ENCODE data around the gene HMX1.

The HMX1 gene

DNA sequence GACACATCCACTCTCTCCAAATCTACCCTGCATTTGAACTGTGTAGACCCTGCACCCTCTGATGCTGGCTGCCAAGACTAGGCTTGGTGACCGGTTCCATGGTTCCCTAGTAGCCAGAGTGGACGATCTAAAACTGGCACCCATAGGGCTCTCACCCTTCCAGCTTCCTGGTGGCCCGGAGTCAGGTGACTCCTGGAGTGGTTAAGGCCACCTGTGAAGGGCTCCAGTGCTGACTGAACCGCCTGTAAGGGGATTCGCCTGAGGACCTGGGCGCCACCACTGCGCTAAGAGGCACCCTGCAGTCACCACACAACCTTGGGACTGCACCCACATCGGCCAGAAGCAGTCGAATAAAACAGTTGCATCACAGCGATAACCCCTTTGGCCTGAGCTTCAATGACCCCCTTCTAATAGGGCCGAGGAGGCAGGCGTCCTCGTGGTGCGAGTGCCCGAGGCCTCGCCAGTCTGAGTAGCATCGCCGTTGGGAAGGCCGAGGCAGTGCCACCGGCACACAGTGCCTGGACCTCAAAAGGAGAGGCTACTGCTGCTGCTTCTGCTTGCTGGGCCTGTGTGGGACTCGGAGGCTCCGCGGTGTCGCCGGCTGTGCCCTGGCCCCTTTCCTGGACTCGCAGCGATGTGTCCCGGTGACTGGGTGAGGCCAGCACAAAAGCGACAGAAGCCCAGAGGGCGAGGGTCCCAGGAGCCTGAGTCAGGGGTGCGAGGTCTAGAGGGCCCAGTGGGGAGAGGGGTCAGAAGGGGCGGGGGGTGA lies 6.5 kb downstream of the HMX1 start:
- no peak for FAIRE-seq
- TF ChIP-seq POLR2A (IDR thresholded peaks at IDR 0.05; ENCODE audit: low read depth, low read length) (no peak), POLR2AphosphoS5 (IDR thresholded peaks at IDR 0.05; ENCODE audit: low read depth, low read length) (no peak), TAF1 (IDR thresholded peaks at IDR 0.05; ENCODE audit: low read depth, low read length) (no peak), SPI1 (IDR thresholded peaks at IDR 0.05; ENCODE audit: low read depth, low read length) (no peak), POU2F2 (IDR thresholded peaks at IDR 0.05; ENCODE audit: low read depth, low read length) (no peak), PAX5 (IDR thresholded peaks at IDR 0.05; ENCODE audit: insufficient read depth, low read length, severe bottlenecking) (no peak)
- DNase-seq (ENCODE audit: insufficient read length, low spot score): no peak

DNA sequence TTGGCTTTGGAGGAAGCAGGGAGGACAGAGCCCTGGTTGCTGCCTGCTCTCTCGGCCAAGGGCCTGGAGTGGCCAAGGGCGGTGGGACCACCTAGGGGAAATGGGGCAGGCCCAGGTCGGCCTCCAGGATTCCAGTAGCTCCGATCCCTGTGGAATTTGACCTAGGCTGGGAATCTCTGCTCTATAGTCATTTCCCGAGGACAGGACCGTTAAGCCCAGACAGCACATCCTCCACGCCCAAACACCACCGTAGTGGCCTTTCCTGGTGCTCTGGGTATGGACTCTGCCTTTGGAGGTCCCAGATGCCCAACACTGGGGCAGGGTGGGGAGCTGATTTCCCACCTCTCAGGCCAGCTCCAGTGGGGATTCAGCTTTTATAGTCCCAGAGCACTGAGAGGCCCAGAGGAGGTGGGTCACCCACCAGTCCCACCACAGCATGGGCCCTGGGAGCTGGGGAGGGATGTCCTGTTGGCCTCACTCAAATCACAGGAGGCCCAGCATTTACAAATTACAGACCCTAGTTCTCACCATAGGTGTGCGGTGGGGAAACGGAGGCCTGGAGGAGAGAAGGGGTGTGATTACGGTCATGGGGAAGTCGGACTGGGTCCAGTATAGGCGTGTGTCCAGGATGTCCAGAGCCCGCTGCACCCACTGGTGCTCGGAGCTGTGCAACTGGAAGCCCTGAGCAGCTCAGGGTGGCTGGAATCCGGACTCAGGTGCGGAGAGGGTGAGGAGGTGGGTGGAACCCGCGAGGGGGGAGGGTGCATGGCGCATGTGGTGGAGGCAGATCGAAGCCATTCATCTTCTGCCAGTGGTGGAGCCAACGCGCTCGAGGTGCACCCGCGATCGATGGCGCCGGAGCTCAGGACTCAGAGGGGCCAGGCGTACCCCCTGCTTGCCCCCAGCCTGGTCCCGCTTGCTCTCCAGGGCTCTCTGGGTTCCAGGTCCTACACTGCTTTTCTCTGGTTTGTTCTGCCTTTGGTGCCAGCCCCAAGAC lies 7.7 kb downstream of the HMX1 start:
- no peak for DNase-seq (ENCODE audit: insufficient read length, low spot score)
- no peak for TF ChIP-seq PAX5 (IDR thresholded peaks at IDR 0.05; ENCODE audit: insufficient read depth, low read length, severe bottlenecking)
- TF ChIP-seq POLR2AphosphoS5 (IDR thresholded peaks at IDR 0.05; ENCODE audit: low read depth, low read length): no peak
- TF ChIP-seq TAF1 (IDR thresholded peaks at IDR 0.05; ENCODE audit: low read depth, low read length): no peak
- TF ChIP-seq POU2F2 (IDR thresholded peaks at IDR 0.05; ENCODE audit: low read depth, low read length): no peak
- no peak for FAIRE-seq

DNA sequence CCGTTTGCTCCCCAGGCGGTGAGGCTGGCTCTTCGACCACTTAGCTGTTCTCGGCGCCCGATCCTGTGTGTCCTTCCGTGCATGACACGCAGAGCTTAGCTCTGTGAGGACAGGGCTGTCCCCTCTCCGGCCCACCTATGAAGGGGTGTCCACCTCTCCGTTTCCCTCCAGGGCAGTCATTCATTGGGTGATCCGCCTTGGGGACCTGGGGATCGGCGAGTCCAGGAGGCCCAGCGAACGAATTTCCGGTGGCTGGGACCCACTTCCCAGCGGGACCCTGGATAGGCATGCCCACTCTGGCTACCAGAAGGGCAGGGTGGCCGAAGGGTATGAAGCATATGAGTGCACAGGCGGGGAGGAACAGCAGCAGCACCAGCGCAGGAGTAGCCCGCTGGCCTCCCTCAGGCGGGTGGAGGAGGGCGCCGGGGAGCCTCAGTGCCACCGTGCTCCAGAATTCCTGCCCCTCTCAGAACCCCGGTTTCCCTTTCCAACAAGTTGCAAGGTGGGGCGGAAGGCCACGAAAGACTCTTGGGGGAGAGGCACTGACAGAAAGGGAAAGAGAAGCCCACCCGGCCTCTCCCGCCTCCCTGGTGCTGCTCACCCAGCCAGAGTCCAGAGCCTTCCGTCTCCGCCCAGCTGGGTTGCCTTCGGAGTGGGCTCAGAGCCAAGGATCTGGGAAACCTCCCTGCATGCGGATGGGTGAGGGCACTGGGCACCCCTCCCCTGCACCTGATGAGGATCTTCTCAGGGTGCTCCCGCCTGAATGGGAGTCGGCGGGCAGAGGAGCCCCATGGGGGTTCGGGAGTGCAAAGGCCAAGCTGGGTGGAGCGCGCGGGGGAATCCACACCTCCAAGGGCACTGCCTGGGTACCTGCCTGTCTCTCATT lies 8.6 kb downstream of the HMX1 start:
- TF ChIP-seq POLR2AphosphoS5 (IDR thresholded peaks at IDR 0.05; ENCODE audit: low read depth, low read length): no peak
- FAIRE-seq (no peak), DNase-seq (ENCODE audit: insufficient read length, low spot score) (no peak)

DNA sequence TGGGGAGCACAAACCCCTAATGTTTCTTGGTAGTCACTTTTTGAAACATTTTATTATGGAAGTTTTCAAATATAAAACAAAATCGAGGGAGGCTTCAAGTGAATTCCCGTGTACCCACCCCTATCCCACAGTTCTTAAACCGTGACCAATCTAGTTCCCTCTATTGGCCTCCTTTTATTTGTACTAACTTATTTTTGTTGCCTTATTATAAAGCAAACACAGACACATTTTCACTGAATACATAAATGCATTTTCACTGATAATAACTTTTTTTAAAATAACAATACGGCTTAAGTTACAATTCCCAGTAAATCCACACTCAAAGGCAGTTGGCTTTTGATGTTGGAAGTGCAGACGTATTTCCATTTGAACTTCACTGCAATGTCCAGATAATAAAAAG lies 9.3 kb downstream of the HMX1 start:
- no peak for TF ChIP-seq POLR2AphosphoS5 (IDR thresholded peaks at IDR 0.05; ENCODE audit: low read depth, low read length)
- no peak for TF ChIP-seq POU2F2 (IDR thresholded peaks at IDR 0.05; ENCODE audit: low read depth, low read length)
- no peak for TF ChIP-seq POLR2A (IDR thresholded peaks at IDR 0.05; ENCODE audit: low read depth, low read length)
- no peak for TF ChIP-seq SPI1 (IDR thresholded peaks at IDR 0.05; ENCODE audit: low read depth, low read length)
- no peak for TF ChIP-seq PAX5 (IDR thresholded peaks at IDR 0.05; ENCODE audit: insufficient read depth, low read length, severe bottlenecking)
- no peak for TF ChIP-seq TAF1 (IDR thresholded peaks at IDR 0.05; ENCODE audit: low read depth, low read length)
- DNase-seq (ENCODE audit: insufficient read length, low spot score) (no peak), FAIRE-seq (no peak)

DNA sequence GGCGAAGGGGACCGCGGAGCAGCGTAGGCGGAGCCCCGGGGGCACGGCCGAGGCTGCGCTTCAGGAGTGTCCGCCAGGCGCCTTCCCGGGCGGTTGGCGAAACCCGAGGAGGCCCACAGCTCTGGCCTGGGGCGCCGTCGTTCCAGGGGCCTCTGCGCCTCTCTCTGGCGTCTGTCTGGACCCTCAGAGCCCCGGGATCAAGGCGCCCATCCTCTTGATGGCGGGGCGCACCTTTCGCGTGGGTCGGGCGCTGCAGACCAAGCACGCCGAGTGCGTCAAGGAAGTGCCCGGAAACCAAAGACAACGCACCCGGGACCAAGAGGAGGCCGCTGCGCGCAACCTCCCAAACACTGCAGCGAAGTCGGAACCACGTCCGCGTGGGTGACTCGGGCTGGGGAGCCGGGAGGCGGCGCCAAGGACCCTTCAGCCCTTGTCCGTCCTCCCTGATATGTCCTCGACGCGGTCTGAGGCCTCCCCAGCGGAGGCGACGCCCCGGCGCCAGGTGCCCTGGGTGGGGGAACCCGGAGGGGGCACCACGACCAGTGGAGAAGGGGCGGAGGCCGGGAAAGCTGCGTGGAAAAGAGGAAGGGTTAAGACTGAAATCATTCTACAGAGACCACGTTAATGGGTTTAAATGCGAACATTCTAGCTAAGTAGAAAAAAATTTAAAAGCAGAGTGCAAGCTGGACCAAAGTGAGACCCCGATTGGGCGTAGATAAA lies 9.9 kb downstream of the HMX1 start:
- no peak for TF ChIP-seq SPI1 (IDR thresholded peaks at IDR 0.05; ENCODE audit: low read depth, low read length)
- no peak for TF ChIP-seq POLR2A (IDR thresholded peaks at IDR 0.05; ENCODE audit: low read depth, low read length)
- TF ChIP-seq PAX5 (IDR thresholded peaks at IDR 0.05; ENCODE audit: insufficient read depth, low read length, severe bottlenecking): no peak
- no peak for TF ChIP-seq TAF1 (IDR thresholded peaks at IDR 0.05; ENCODE audit: low read depth, low read length)
- TF ChIP-seq POLR2AphosphoS5 (IDR thresholded peaks at IDR 0.05; ENCODE audit: low read depth, low read length): no peak
- no peak for TF ChIP-seq POU2F2 (IDR thresholded peaks at IDR 0.05; ENCODE audit: low read depth, low read length)
- FAIRE-seq (no peak), DNase-seq (ENCODE audit: insufficient read length, low spot score) (no peak)

DNA sequence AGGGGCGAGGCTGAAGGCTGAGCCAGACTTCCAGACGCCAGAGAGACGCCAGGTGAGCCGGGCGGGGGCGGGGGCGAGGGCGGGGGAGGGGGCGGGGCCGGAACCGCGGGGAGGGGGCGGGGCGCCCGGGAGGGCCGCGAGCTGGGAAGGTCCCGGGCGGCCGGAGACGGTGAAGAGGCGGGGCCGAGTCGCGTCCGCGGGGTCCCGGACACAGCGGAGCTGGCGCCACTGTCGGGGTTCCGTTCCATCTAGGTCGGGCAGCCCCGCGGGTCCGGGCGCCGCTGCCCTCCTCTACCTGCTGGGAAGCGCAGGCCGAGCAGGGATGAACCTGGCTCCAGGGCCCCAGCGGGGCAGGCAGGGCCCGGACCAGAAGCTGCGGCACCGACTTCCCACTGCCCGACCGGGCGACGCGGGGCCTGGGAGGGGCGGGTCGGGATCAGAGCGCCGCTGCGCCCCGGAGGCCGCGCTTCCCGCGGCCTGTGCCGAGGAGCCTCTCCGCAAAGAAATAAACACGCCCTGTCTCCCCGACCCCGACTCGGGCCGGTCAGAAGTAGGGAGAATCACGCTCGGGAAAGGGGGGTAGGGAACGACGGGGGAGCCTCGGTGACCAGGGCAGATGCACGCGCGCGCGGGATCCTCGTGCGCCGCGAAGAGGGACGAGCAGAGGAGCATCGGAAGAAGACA lies 10.6 kb downstream of the HMX1 start:
- FAIRE-seq (no peak), DNase-seq (ENCODE audit: insufficient read length, low spot score) (no peak)
- TF ChIP-seq POLR2AphosphoS5 (IDR thresholded peaks at IDR 0.05; ENCODE audit: low read depth, low read length) (no peak), TAF1 (IDR thresholded peaks at IDR 0.05; ENCODE audit: low read depth, low read length) (no peak), PAX5 (IDR thresholded peaks at IDR 0.05; ENCODE audit: insufficient read depth, low read length, severe bottlenecking) (no peak), POU2F2 (IDR thresholded peaks at IDR 0.05; ENCODE audit: low read depth, low read length) (no peak), POLR2A (IDR thresholded peaks at IDR 0.05; ENCODE audit: low read depth, low read length) (no peak), SPI1 (IDR thresholded peaks at IDR 0.05; ENCODE audit: low read depth, low read length) (no peak)

DNA sequence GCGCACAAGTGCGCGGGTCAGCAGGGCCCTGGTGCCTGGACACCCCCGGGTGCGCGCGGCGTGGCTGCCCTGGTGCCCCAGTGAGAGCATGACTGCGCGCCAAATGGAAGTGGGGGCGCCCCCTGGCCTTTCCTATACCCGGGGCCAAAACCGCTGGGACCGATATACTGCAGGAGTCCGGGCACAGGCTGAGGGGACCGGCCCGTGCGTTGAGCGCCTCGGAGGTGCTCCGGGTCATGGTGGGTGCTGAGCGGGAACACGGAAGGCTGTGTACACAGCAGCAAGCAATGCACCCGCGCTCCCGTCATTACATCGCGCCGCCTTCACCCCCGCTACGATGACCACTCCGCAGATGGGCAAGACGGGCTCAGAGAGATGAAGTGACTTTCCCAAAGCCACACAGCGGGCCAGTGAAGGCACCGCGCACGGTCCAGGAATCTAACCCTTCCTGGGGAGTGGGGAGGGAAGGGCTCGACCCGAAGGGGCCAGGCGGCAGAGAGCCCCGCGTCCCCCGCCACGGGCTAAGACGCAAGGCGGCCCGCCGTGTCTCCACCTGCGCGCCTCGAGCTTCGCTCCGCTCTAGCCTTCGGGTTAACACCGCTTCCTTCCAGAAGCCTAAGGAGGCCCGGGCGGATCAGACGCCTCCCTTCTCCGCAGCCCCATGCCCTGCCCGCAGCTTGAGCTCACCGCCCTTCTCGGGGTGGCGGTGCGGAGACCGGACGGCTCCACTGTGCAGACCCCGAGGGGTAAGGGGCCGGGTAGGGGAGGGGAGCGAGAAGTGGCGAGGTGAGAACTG lies 11.3 kb downstream of the HMX1 start:
- FAIRE-seq (no peak), DNase-seq (ENCODE audit: insufficient read length, low spot score) (no peak)
- TF ChIP-seq TAF1 (IDR thresholded peaks at IDR 0.05; ENCODE audit: low read depth, low read length): no peak
- no peak for TF ChIP-seq POLR2A (IDR thresholded peaks at IDR 0.05; ENCODE audit: low read depth, low read length)
- no peak for TF ChIP-seq POU2F2 (IDR thresholded peaks at IDR 0.05; ENCODE audit: low read depth, low read length)
- no peak for TF ChIP-seq POLR2AphosphoS5 (IDR thresholded peaks at IDR 0.05; ENCODE audit: low read depth, low read length)

Measured in GM12891 (cell line).